ENCODE data around the gene MED22. TPM values are rescaled to one million over a fixed set of nuclear protein-coding genes. Genes with fewer than 3 reads are reported as not detected.

The MED22 gene
- total and polyA plus RNA-seq, 2 experiments from 2014 or later: 20.9 to 85.7 TPM

DNA sequence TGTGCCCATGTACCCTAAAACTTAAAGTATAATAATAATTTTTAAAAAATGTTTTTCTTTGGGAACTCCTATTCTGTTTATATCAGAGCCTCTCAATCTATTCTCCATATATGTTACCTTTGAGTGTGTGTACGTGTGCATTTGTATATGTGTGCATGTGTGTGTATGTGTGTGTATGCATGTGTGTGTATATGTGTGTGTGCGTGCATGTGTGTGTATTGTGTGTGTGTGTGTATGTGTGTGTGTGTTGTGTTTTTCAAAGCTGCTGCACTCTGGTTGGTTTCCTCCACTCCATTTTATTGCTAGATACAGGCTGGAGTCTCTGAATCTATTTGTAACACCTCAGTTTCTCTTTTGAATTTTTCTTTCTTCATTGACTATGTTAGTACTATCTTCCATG, 31.9 kb downstream of the MED22 start:
- Histone ChIP-seq H3K4me3 (no peak overlapping the region), H3K36me3 (ENCODE audit: insufficient read depth) (no peaks in the 10 kb centered on the region), H4K20me1 (replicated peaks; ENCODE audit: insufficient read depth) (no peaks in the 10 kb centered on the region), H3K9me2 (ENCODE audit: insufficient read depth) (no peaks in the 10 kb centered on the region), H3K4me2 (no peak overlapping the region), H3K27me3 (ENCODE audit: insufficient read depth) (no peaks in the 10 kb centered on the region), H3F3A (replicated peaks; ENCODE audit: low read depth) (no peaks in the 10 kb centered on the region), H3K4me1 (ENCODE audit: insufficient read depth) (no peaks in the 10 kb centered on the region), H3K79me2 (replicated peaks; ENCODE audit: insufficient read depth) (no peaks in the 10 kb centered on the region), H3K27ac (ENCODE audit: low read depth) (no peak overlapping the region), H2AFZ (no peak overlapping the region)
- TF ChIP-seq STAT1 (IDR thresholded peaks at IDR 0.05; ENCODE audit: unreplicated experiment) (no peak), EZH2 (IDR thresholded peaks at IDR 0.05; ENCODE audit: low read depth, unreplicated experiment) (no peak), JUNB (IDR thresholded peaks at IDR 0.05; ENCODE audit: unreplicated experiment) (no peak)
- TF ChIP-seq, protein P1, sequence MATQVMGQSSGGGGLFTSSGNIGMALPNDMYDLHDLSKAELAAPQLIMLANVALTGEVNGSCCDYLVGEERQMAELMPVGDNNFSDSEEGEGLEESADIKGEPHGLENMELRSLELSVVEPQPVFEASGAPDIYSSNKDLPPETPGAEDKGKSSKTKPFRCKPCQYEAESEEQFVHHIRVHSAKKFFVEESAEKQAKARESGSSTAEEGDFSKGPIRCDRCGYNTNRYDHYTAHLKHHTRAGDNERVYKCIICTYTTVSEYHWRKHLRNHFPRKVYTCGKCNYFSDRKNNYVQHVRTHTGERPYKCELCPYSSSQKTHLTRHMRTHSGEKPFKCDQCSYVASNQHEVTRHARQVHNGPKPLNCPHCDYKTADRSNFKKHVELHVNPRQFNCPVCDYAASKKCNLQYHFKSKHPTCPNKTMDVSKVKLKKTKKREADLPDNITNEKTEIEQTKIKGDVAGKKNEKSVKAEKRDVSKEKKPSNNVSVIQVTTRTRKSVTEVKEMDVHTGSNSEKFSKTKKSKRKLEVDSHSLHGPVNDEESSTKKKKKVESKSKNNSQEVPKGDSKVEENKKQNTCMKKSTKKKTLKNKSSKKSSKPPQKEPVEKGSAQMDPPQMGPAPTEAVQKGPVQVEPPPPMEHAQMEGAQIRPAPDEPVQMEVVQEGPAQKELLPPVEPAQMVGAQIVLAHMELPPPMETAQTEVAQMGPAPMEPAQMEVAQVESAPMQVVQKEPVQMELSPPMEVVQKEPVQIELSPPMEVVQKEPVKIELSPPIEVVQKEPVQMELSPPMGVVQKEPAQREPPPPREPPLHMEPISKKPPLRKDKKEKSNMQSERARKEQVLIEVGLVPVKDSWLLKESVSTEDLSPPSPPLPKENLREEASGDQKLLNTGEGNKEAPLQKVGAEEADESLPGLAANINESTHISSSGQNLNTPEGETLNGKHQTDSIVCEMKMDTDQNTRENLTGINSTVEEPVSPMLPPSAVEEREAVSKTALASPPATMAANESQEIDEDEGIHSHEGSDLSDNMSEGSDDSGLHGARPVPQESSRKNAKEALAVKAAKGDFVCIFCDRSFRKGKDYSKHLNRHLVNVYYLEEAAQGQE (IDR thresholded peaks at IDR 0.05; ENCODE audit: unreplicated experiment): no peak
- TF ChIP-seq, protein P2, sequence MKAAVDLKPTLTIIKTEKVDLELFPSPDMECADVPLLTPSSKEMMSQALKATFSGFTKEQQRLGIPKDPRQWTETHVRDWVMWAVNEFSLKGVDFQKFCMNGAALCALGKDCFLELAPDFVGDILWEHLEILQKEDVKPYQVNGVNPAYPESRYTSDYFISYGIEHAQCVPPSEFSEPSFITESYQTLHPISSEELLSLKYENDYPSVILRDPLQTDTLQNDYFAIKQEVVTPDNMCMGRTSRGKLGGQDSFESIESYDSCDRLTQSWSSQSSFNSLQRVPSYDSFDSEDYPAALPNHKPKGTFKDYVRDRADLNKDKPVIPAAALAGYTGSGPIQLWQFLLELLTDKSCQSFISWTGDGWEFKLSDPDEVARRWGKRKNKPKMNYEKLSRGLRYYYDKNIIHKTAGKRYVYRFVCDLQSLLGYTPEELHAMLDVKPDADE (IDR thresholded peaks at IDR 0.05): no peak
- DNase-seq (ENCODE audit: low spot score) (no peak), ATAC-seq (no peak)
- Mint-ChIP-seq H3K4me1 (no peaks in the 10 kb centered on the region), H3K27ac (no peak overlapping the region), H3K9me3 (peaks cover 5% of the 10 kb centered on the region; the same call in 1 of the 3 replicates), H3K4me3 (no peak overlapping the region), H3K36me3 (ENCODE audit: low read depth) (no peaks in the 10 kb centered on the region), H3K27me3 (ENCODE audit: insufficient read depth, low read depth, poor library complexity) (peaks cover 3% of the 10 kb centered on the region)

DNA sequence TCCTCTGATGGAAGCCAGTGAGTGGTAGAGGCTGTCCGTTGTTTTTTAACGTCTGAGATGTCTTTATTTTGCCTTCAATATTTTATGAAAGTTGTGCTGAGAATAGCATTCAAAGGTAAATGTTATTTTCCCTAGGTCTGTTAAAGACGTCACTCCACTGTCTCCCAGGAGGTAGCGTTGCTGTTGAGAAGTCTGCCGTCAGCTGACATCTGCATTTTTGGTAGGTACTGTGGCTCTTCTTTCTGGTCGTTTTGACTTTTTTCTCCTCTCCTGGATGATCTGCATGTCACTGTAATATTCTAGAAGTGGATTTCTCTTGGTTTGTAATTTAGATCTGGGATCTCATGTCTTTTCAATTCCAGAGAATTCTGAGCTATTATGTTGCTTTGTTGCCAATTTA, 38.3 kb downstream of the MED22 start:
- ATAC-seq: no peak
- TF ChIP-seq, protein P1 (IDR thresholded peaks at IDR 0.05; ENCODE audit: unreplicated experiment): no peak
- TF ChIP-seq, protein P3, sequence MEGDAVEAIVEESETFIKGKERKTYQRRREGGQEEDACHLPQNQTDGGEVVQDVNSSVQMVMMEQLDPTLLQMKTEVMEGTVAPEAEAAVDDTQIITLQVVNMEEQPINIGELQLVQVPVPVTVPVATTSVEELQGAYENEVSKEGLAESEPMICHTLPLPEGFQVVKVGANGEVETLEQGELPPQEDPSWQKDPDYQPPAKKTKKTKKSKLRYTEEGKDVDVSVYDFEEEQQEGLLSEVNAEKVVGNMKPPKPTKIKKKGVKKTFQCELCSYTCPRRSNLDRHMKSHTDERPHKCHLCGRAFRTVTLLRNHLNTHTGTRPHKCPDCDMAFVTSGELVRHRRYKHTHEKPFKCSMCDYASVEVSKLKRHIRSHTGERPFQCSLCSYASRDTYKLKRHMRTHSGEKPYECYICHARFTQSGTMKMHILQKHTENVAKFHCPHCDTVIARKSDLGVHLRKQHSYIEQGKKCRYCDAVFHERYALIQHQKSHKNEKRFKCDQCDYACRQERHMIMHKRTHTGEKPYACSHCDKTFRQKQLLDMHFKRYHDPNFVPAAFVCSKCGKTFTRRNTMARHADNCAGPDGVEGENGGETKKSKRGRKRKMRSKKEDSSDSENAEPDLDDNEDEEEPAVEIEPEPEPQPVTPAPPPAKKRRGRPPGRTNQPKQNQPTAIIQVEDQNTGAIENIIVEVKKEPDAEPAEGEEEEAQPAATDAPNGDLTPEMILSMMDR (conservative IDR thresholded peaks at IDR 0.05; ENCODE audit: low read depth in 2 of 2): no peak
- TF ChIP-seq JUNB (IDR thresholded peaks at IDR 0.05; ENCODE audit: unreplicated experiment) (no peak), NANOG (IDR thresholded peaks at IDR 0.05; ENCODE audit: borderline replicate concordance) (no peak), POLR2AphosphoS5 (IDR thresholded peaks at IDR 0.05; ENCODE audit: low read depth) (no peak), ZNF114 (CRISPR knock-in tag; IDR thresholded peaks at IDR 0.05) (no peak), STAT1 (IDR thresholded peaks at IDR 0.05; ENCODE audit: unreplicated experiment) (no peak), EZH2 (IDR thresholded peaks at IDR 0.05; ENCODE audit: low read depth, unreplicated experiment) (no peak), CREB1 (CRISPR knock-in tag; IDR thresholded peaks at IDR 0.05; ENCODE audit: low read depth) (no peak)

More for the DNA sequence above, 38.3 kb downstream of the MED22 start:
- Histone ChIP-seq H3K4me3 (no peak overlapping the region), H3K27me3 (ENCODE audit: insufficient read depth) (no peaks in the 10 kb centered on the region), H3K79me2 (replicated peaks; ENCODE audit: insufficient read depth) (no peaks in the 10 kb centered on the region), H3K4me2 (no peak overlapping the region), H3K9me2 (ENCODE audit: insufficient read depth) (no peaks in the 10 kb centered on the region), H3F3A (replicated peaks; ENCODE audit: low read depth) (no peaks in the 10 kb centered on the region), H3K4me1 (ENCODE audit: insufficient read depth) (no peaks in the 10 kb centered on the region), H3K36me3 (ENCODE audit: insufficient read depth) (no peaks in the 10 kb centered on the region), H4K20me1 (replicated peaks; ENCODE audit: insufficient read depth) (no peaks in the 10 kb centered on the region), H3K27ac (ENCODE audit: low read depth) (no peak overlapping the region), H2AFZ (no peak overlapping the region)
- Mint-ChIP-seq H3K9me3 (peaks cover 10% of the 10 kb centered on the region), H3K27me3 (ENCODE audit: insufficient read depth, low read depth, poor library complexity) (no peaks in the 10 kb centered on the region), H3K4me3 (no peak overlapping the region), H3K4me1 (no peaks in the 10 kb centered on the region), H3K36me3 (ENCODE audit: low read depth) (peaks cover 8% of the 10 kb centered on the region), H3K27ac (no peak overlapping the region)
- no peak for DNase-seq (ENCODE audit: low spot score)
